DMS114 treated with DMSO at 0.1 percent for 48 hours (cell line): ENCODE data around the gene DDX55.
"Not testable (repeated sequence)": the region's sequence is repeated elsewhere in the genome, so short reads cannot be mapped to it uniquely, and the experiment has no call there.

Experiments used
- DNase-seq: peaks from one replicate; lab custom pipeline; 2025; ENCODE audit not compliant: unreplicated experiment; lab: John Stamatoyannopoulos, UW

The DDX55 gene

GRCh38 chr12:123601602-123602489 is at the start of gene DDX55:
DDX55 (plus strand) TSS chr12:123602099; CDS start chr12:123602149, 50 bp downstream.
- DNase-seq, result peak; percentile 69

- DNase-seq, result not testable (repeated sequence)
These were observed 47.8 kb upstream of the DDX55 start for GRCh38 chr12:123554136-123554535.

GRCh38 chr12:123554843-123555242 is 47.1 kb upstream of the DDX55 start:
- DNase-seq, result not testable (repeated sequence)

GRCh38 chr12:123558487-123558886 is 43.4 kb upstream of the DDX55 start:
- DNase-seq, result not testable (repeated sequence)

- DNase-seq, result no peak
These were observed 42.4 kb upstream of the DDX55 start for GRCh38 chr12:123559468-123559867.

GRCh38 chr12:123571343-123571813 is 30.5 kb upstream of the DDX55 start:
- peak; percentile 26 for DNase-seq

GRCh38 chr12:123572391-123572790 is 29.5 kb upstream of the DDX55 start:
- DNase-seq, result no peak

GRCh38 chr12:123573870-123574269 is 28.0 kb upstream of the DDX55 start:
- DNase-seq, result no peak

GRCh38 chr12:123576611-123577010 is 25.3 kb upstream of the DDX55 start:
- no peak for DNase-seq

GRCh38 chr12:123578243-123578642 is 23.7 kb upstream of the DDX55 start:
- no peak for DNase-seq

GRCh38 chr12:123578829-123579228 is 23.1 kb upstream of the DDX55 start:
- DNase-seq, result not testable (repeated sequence)

GRCh38 chr12:123580772-123581171 is 21.1 kb upstream of the DDX55 start:
- DNase-seq, result no peak

- no peak for DNase-seq
These were observed 10.0 kb upstream of the DDX55 start for GRCh38 chr12:123591702-123592481.

GRCh38 chr12:123595729-123596128 is 6.2 kb upstream of the DDX55 start:
- no peak for DNase-seq

GRCh38 chr12:123597100-123597499 is 4.8 kb upstream of the DDX55 start:
- no peak for DNase-seq

GRCh38 chr12:123598522-123598921 is 3.4 kb upstream of the DDX55 start:
- DNase-seq, result no peak

GRCh38 chr12:123599310-123599709 is 2.6 kb upstream of the DDX55 start:
- DNase-seq, result no peak

- no peak for DNase-seq
These were observed 2.2 kb upstream of the DDX55 start for GRCh38 chr12:123599721-123600120.

- DNase-seq, result no peak
These were observed 824 bp downstream of the DDX55 start for GRCh38 chr12:123602651-123603195.

GRCh38 chr12:123603495-123603894 is 1.6 kb downstream of the DDX55 start:
- DNase-seq, result not testable (repeated sequence)

GRCh38 chr12:123607756-123608155 is 5.9 kb downstream of the DDX55 start:
- DNase-seq, result no peak
